Neural progenitor cell (in vitro differentiated cells): ENCODE results near the gene AEN. TPM values are rescaled to one million over a fixed set of nuclear protein-coding genes. Genes with fewer than 3 reads are reported as not detected.

Experiments used
- DNase-seq: peaks from one replicate; pipeline ENCODE4 v3.0.0-alpha.2; 2016; ENCODE audit warnings: low spot score
- H2AFZ ChIP-seq: fragments of 200-600 bp; sonication (generic); replicated peaks from 2 replicates; pipeline ENCODE4 v1.6.1; 2016; ENCODE audit warnings: antibody characterized with exemption
- H3F3A ChIP-seq: fragments of 200-600 bp; sonication (generic); 2 replicates; pipeline ENCODE4 v1.6.1; 2016; ENCODE audit warnings: antibody characterized with exemption, low read depth
- H3K27ac ChIP-seq: fragments of 200-600 bp; sonication (generic); 2 replicates; pipeline ENCODE4 v1.5.1; 2016; ENCODE audit warnings: mild to moderate bottlenecking
- H3K27me3 ChIP-seq: fragments of 200-600 bp; sonication (generic); 2 replicates; pipeline ENCODE4 v1.6.1; 2016; ENCODE audit warnings: mild to moderate bottlenecking, moderate library complexity
- H3K36me3 ChIP-seq: fragments of 200-600 bp; sonication (generic); 2 replicates; pipeline ENCODE4 v1.5.1; 2016
- H3K4me1 ChIP-seq: fragments of 200-600 bp; sonication (generic); 2 replicates; pipeline ENCODE4 v1.6.1; 2016; ENCODE audit warnings: mixed run types
- H3K4me2 ChIP-seq: fragments of 200-600 bp; sonication (generic); 2 replicates; pipeline ENCODE4 v1.6.1; 2016
- H3K4me3 ChIP-seq: fragments of 200-600 bp; sonication (generic); 2 replicates; pipeline ENCODE4 v1.5.1; 2016
- H3K79me2 ChIP-seq: fragments of 200-600 bp; sonication (generic); 2 replicates; pipeline ENCODE4 v1.6.1; 2016; ENCODE audit warnings: low read depth
- H3K9ac ChIP-seq: fragments of 200-600 bp; sonication (generic); 2 replicates; pipeline ENCODE4 v1.6.1; 2016
- H3K9me3 ChIP-seq: fragments of 200-600 bp; sonication (generic); 2 replicates; pipeline ENCODE4 v1.5.1; 2016; ENCODE audit warnings: low read depth
- H4K20me1 ChIP-seq: fragments of 200-600 bp; sonication (generic); 2 replicates; pipeline ENCODE4 v1.6.1; 2016; ENCODE audit warnings: low read depth
- H3K27ac Mint-ChIP-seq: 3 replicates; pipeline ENCODE4 v1.8.0; 2021; ENCODE audit warnings: mixed read lengths
- H3K27me3 Mint-ChIP-seq: 2 replicates; pipeline ENCODE4 v1.8.0; 2022; ENCODE audit warnings: low read depth, mild to moderate bottlenecking, inconsistent platforms, moderate library complexity, mixed read lengths; ENCODE audit not compliant: insufficient read depth
- H3K36me3 Mint-ChIP-seq: 3 replicates; pipeline ENCODE4 v1.8.0; 2021; ENCODE audit warnings: mixed read lengths
- H3K4me1 Mint-ChIP-seq: 3 replicates; pipeline ENCODE4 v1.8.0; 2021; ENCODE audit warnings: mixed read lengths
- H3K4me3 Mint-ChIP-seq: 3 replicates; pipeline ENCODE4 v1.8.0; 2021; ENCODE audit warnings: mild to moderate bottlenecking, moderate library complexity, mixed read lengths
- H3K9me3 Mint-ChIP-seq: 3 replicates; pipeline ENCODE4 v1.8.0; 2020; ENCODE audit warnings: mixed read lengths
- EZH2 ChIP-seq: fragments of 200-600 bp; sonication (generic); IDR thresholded peaks from 2 replicates; pipeline ENCODE4 v1.6.1; 2017; ENCODE audit warnings: antibody characterized with exemption, mild to moderate bottlenecking, moderate library complexity
- EZH2phosphoT487 ChIP-seq: fragments of 200-600 bp; sonication (generic); IDR thresholded peaks from 2 replicates; pipeline ENCODE4 v1.6.1; 2017; ENCODE audit warnings: antibody characterized with exemption
- total RNA-seq: library from RNA; depleted of rRNA; stranded (reverse); fragments of >200 nt; gene quantifications from 2 replicates; pipeline ENCODE4 v1.2.3, GENCODE V29; 2015; ENCODE audit warnings: low replicate concordance
- TF ChIP-seq, protein P1 (sequence below): fragments of 200-600 bp; sonication (generic); IDR thresholded peaks from 2 replicates; pipeline ENCODE4 v1.5.1; 2017; ENCODE audit warnings: antibody characterized with exemption, mild to moderate bottlenecking

Gene AEN
- total RNA-seq, 1 donor from 2014 or later, result 35.0 TPM

DNA sequence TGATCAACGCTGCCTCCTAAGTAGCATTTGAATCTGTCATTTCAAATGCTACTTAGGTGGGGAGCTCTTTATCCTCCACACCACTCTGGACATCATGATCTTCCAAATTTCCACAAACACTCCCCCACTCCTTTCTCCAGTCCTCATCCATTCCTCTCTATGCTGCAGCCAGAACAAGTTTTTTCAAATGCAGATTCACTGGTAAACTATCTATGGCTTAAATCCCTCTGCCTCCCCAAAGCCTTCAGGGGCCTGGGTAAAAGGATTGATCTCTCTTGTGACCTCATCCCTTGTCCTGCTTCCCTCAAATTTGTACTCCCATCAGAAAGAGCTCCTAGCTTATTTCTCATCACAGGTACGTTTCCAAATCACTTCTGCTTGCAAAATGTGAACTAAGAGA is 1.3 kb upstream of the AEN start:
- H3K27ac ChIP-seq, result no peak overlapping the region
- H3K4me3 Mint-ChIP-seq, result no peak overlapping the region
- H2AFZ ChIP-seq, result peak overlapping the region; percentile 70
- H3K27me3 ChIP-seq, result no peaks in the 10 kb centered on the region
- H3K36me3 ChIP-seq, result no peaks in the 10 kb centered on the region
- H3K9me3 ChIP-seq, result no peaks in the 10 kb centered on the region
- peaks cover 26% of the 10 kb centered on the region for H3F3A ChIP-seq
- peak overlapping the region; percentile 9 for H3K4me2 ChIP-seq
- no peaks in the 10 kb centered on the region for H3K9me3 Mint-ChIP-seq
- peaks cover 4% of the 10 kb centered on the region for H3K27me3 Mint-ChIP-seq
- TF ChIP-seq EZH2phosphoT487 (no peak), EZH2 (no peak)
- TF ChIP-seq, protein P1, sequence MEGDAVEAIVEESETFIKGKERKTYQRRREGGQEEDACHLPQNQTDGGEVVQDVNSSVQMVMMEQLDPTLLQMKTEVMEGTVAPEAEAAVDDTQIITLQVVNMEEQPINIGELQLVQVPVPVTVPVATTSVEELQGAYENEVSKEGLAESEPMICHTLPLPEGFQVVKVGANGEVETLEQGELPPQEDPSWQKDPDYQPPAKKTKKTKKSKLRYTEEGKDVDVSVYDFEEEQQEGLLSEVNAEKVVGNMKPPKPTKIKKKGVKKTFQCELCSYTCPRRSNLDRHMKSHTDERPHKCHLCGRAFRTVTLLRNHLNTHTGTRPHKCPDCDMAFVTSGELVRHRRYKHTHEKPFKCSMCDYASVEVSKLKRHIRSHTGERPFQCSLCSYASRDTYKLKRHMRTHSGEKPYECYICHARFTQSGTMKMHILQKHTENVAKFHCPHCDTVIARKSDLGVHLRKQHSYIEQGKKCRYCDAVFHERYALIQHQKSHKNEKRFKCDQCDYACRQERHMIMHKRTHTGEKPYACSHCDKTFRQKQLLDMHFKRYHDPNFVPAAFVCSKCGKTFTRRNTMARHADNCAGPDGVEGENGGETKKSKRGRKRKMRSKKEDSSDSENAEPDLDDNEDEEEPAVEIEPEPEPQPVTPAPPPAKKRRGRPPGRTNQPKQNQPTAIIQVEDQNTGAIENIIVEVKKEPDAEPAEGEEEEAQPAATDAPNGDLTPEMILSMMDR, result no peak
- peaks cover 32% of the 10 kb centered on the region for H3K4me1 Mint-ChIP-seq
- H3K4me1 ChIP-seq, result peaks cover 36% of the 10 kb centered on the region
- no peak overlapping the region for H3K27ac Mint-ChIP-seq
- H3K9ac ChIP-seq, result no peak overlapping the region
- H3K4me3 ChIP-seq, result no peak overlapping the region
- no peaks in the 10 kb centered on the region for H3K36me3 Mint-ChIP-seq
- H4K20me1 ChIP-seq, result peaks cover 34% of the 10 kb centered on the region
- H3K79me2 ChIP-seq, result peaks cover 37% of the 10 kb centered on the region
- DNase-seq, result no peak

DNA sequence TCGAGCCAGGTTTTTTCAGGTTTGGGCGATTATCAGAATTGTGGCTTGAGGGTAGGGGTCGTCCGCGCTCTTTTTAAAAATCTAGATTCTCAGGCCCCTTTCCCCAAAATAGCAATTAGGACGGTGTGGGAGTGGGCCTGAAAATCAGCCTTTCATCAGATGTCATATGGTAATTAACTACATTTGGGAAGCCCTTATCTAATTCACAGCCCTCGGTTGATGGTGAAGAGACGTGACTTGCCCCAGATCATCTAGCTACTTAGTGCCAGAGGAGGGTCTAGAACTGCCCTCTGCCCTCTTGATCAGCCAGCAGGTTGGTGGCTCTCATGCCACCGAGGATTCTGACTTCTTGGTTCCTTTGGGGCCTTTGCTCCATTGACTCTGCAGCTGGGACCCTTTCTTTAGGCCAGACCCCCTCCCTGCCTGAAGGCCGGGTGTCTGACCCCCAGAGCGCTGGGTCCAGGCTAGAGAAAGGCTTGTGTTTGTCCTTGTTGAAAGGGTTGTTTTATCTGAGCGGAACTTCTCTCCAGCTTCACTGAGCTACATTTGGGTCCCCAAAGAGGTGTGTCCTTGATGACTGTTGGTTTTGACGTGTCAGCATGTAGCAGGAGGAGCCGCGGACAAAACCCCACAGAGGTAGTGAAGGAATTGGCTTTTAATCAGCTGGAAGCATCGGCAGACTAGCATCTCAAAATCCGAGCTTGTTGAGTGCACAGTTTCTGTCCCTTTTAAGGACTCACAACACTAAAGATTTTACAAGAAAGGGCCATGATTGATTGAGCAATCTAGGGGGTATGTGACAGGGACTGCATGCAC is 857 bp downstream of the AEN start:
- H3K9me3 ChIP-seq, result no peaks in the 10 kb centered on the region
- no peak overlapping the region for H3K27ac Mint-ChIP-seq

GRCh38 chr15:88622605-88622975 is 1.4 kb downstream of the AEN start:
- Histone ChIP-seq H3K9me3 (no peaks in the 10 kb centered on the region), H3K36me3 (no peaks in the 10 kb centered on the region), H3K27ac (no peak overlapping the region), H3F3A (peaks cover 13% of the 10 kb centered on the region), H3K9ac (peak overlapping the region; percentile 73), H3K79me2 (peaks cover 65% of the 10 kb centered on the region), H2AFZ (no peak overlapping the region), H3K27me3 (no peaks in the 10 kb centered on the region), H3K4me3 (peak overlapping the region; percentile 73), H3K4me1 (peaks cover 25% of the 10 kb centered on the region), H3K4me2 (peak overlapping the region; percentile 99), H4K20me1 (peaks cover 62% of the 10 kb centered on the region)
- Mint-ChIP-seq H3K36me3 (peaks cover 3% of the 10 kb centered on the region), H3K27me3 (peaks cover 2% of the 10 kb centered on the region), H3K4me1 (peaks cover 28% of the 10 kb centered on the region), H3K4me3 (peak overlapping the region; percentile 92), H3K9me3 (no peaks in the 10 kb centered on the region), H3K27ac (no peak overlapping the region)
- TF ChIP-seq EZH2phosphoT487 (no peak), EZH2 (no peak)
- TF ChIP-seq, protein P1, result no peak
- DNase-seq, result no peak

More for the DNA sequence above, 857 bp downstream of the AEN start:
- H3K4me1 Mint-ChIP-seq, result peaks cover 28% of the 10 kb centered on the region
- Histone ChIP-seq H3K4me2 (peak overlapping the region; percentile 99), H3K27me3 (no peaks in the 10 kb centered on the region), H3K27ac (no peak overlapping the region), H2AFZ (no peak overlapping the region), H3F3A (peaks cover 13% of the 10 kb centered on the region), H3K79me2 (peaks cover 59% of the 10 kb centered on the region), H3K4me3 (peak overlapping the region; percentile 73), H3K4me1 (peaks cover 25% of the 10 kb centered on the region), H3K9ac (peak overlapping the region; percentile 73), H4K20me1 (peaks cover 56% of the 10 kb centered on the region), H3K36me3 (no peaks in the 10 kb centered on the region)
- DNase-seq, result peak; percentile 26
- TF ChIP-seq, protein P1, result no peak
- TF ChIP-seq EZH2 (no peak), EZH2phosphoT487 (no peak)
- H3K27me3 Mint-ChIP-seq, result peaks cover 2% of the 10 kb centered on the region
- no peaks in the 10 kb centered on the region for H3K9me3 Mint-ChIP-seq
- H3K36me3 Mint-ChIP-seq, result no peaks in the 10 kb centered on the region
- peak overlapping the region; percentile 92 for H3K4me3 Mint-ChIP-seq
